A673 (cell line): Measurements from ENCODE around the gene ZNF219.

Experiments used
- CTCF ChIP-seq: fragments of 300-800, 200-600 bp; sonication (generic); conservative IDR thresholded peaks from 2 replicates; pipeline ENCODE4 v1.5.1; 2017; ENCODE audit warnings: low read depth, mild to moderate bottlenecking, antibody characterized with exemption, low read length, moderate library complexity, mixed read lengths
- EZH2 ChIP-seq: fragments of 200-600 bp; sonication (generic); IDR thresholded peaks from 2 replicates; pipeline ENCODE4 v1.6.1; 2017; ENCODE audit warnings: borderline replicate concordance, low read depth, mild to moderate bottlenecking, mixed read lengths, antibody characterized with exemption, low read length; ENCODE audit not compliant: poor library complexity, severe bottlenecking

GRCh38 chr14:21142357-21142756 is 43.9 kb upstream of the ZNF219 start:
- no peak for TF ChIP-seq CTCF
- no peak for TF ChIP-seq EZH2
